Lung (tissue), 12 donors: Measurements from ENCODE around the gene PRKCA. TPM values are rescaled to one million over a fixed set of nuclear protein-coding genes. Genes with fewer than 3 reads are reported as not detected.
A peak's percentile ranks its signal among the peaks of the same experiment; 100 is the strongest.

Experiments
- ATAC-seq: fragments of 200-7000 bp; cut with Tn5 transposase; one replicate; pipeline ENCODE4 v1.9.1; 2020; ENCODE audit warnings: moderate number of reproducible peaks; ENCODE audit not compliant: insufficient read depth, low FRiP score
- DNase-seq, 3 donors: peaks; one replicate each; pipeline ENCODE4 v3.0.0-alpha.2; 2013 to 2017
- H3K27ac ChIP-seq, 2 donors: one replicate each; pipeline ENCODE4 v1.5.1; 2013; ENCODE audit warnings: mild to moderate bottlenecking in 2 of 2, moderate library complexity in 2 of 2, control low read depth in 1 of 2, inconsistent platforms in 1 of 2, low read depth in 1 of 2, low read length in 1 of 2
- H3K27me3 ChIP-seq, 3 donors: one replicate each; pipeline ENCODE4 v1.5.1; 2013; ENCODE audit warnings: low read length in 2 of 3; ENCODE audit not compliant: control insufficient read depth in 3 of 3, insufficient read depth in 3 of 3
- H3K36me3 ChIP-seq, 4 donors: one replicate each; pipeline ENCODE4 v1.5.1; 2013; ENCODE audit warnings: low read length in 4 of 4, mild to moderate bottlenecking in 1 of 4, moderate library complexity in 1 of 4; ENCODE audit not compliant: control insufficient read depth in 4 of 4, insufficient read depth in 4 of 4
- H3K4me1 ChIP-seq, 5 donors: one replicate each; pipeline ENCODE4 v1.5.1; 2013; ENCODE audit warnings: low read length in 5 of 5, mild to moderate bottlenecking in 2 of 5, moderate library complexity in 1 of 5; ENCODE audit not compliant: control insufficient read depth in 5 of 5, insufficient read depth in 5 of 5
- H3K4me3 ChIP-seq: one replicate; pipeline ENCODE4 v1.5.1; 2013; ENCODE audit warnings: mild to moderate bottlenecking, control low read depth, moderate library complexity
- H3K9ac ChIP-seq, 2 donors: one replicate each; pipeline ENCODE4 v1.5.1; 2013; ENCODE audit warnings: low read length in 2 of 2, control low read depth in 1 of 2; ENCODE audit not compliant: insufficient read depth in 1 of 2
- H3K9me3 ChIP-seq, 4 donors: one replicate each; pipeline ENCODE4 v1.5.1; 2013; ENCODE audit warnings: low read length in 3 of 4, mild to moderate bottlenecking in 1 of 4, moderate library complexity in 1 of 4; ENCODE audit not compliant: control insufficient read depth in 4 of 4, insufficient read depth in 3 of 4
- CTCF ChIP-seq: IDR thresholded peaks from 2 replicates; pipeline ENCODE4 v1.5.1; 2012; ENCODE audit warnings: mild to moderate bottlenecking; ENCODE audit errors: control extremely low read depth, extremely low read depth
- WGBS, 2 donors: extraction: QIAGEN DNeasy Blood & Tissue Kit; methylation state at CpG; one replicate each; pipeline ENCODE4 v1.1.7; 2013; 5-methylcytosine and 5-hydroxymethylcytosine counted together
- polyA plus RNA-seq, 2 donors: library from polyadenylated mRNA; stranded (reverse); fragments of 200-250 nt; gene quantifications; one replicate each; pipeline ENCODE4 v1.2.1, GENCODE V29; 2013
- total RNA-seq, 2 donors: library from RNA; depleted of rRNA in 1 of 2; stranded (reverse); fragments of >200 nt in 1 of 2; gene quantifications; one replicate each; pipeline ENCODE4 v1.2.1, GENCODE V29; 2014 to 2021
- donor health status: control.
- donor health status: control.
- donor health status: Bipolar disorder and iron deficiency.
- donor health status: healthy.
- donor health status: DM: yes; HTN: yes; CAD: no.

The PRKCA gene
- total and polyA plus RNA-seq, 4 donors = 3.4 to 34.8 (median 13.8) TPM

- DNase-seq (no peak), ATAC-seq (no peak)
- TF ChIP-seq CTCF = no peak
- no peak overlapping the region for H3K27ac ChIP-seq
- H3K4me1 ChIP-seq = peaks cover 8 to 50% (median 26%) of the 10 kb centered on the region in 5 donors
- H3K27me3 ChIP-seq = no peaks in the 10 kb centered on the region
- H3K9me3 ChIP-seq = no peaks in the 10 kb centered on the region
- no peak overlapping the region for H3K4me3 ChIP-seq
- WGBS, 2 donors = 95 to 96% methylated on average over 8 of the region's 8 CpGs
- no peak overlapping the region for H3K9ac ChIP-seq
- H3K36me3 ChIP-seq = no peaks in the 10 kb centered on the region
Measured at GRCh38 chr17:66577041-66577440, 274.6 kb downstream of the PRKCA start.

GRCh38 chr17:66578781-66579489 is 276.5 kb downstream of the PRKCA start:
- no peaks in the 10 kb centered on the region for H3K9me3 ChIP-seq
- H3K4me3 ChIP-seq = no peak overlapping the region
- no peak overlapping the region for H3K9ac ChIP-seq
- WGBS, 2 donors = 71 to 76% methylated on average over 22 of the region's 22 CpGs
- no peaks in the 10 kb centered on the region for H3K36me3 ChIP-seq
- DNase-seq (peak in 2 of 3 donors; percentile 23 to 27), ATAC-seq (no peak)
- peak overlapping the region in 1 of 2 donors; percentile 81 for H3K27ac ChIP-seq
- peaks cover 8 to 64% (median 30%) of the 10 kb centered on the region in 5 donors for H3K4me1 ChIP-seq
- no peaks in the 10 kb centered on the region for H3K27me3 ChIP-seq
- no peak for TF ChIP-seq CTCF

GRCh38 chr17:66579556-66579955 is 277.1 kb downstream of the PRKCA start:
- peak overlapping the region in 1 of 2 donors; percentile 81 for H3K27ac ChIP-seq
- no peaks in the 10 kb centered on the region for H3K27me3 ChIP-seq
- 69 to 83% methylated on average over 4 of the region's 4 CpGs for WGBS, 2 donors
- H3K4me1 ChIP-seq = peaks cover 8 to 67% (median 31%) of the 10 kb centered on the region in 5 donors
- H3K36me3 ChIP-seq = no peaks in the 10 kb centered on the region
- DNase-seq = peak in 1 of 3 donors; percentile 15
- H3K9me3 ChIP-seq = no peaks in the 10 kb centered on the region
- H3K4me3 ChIP-seq = no peak overlapping the region
- ATAC-seq = no peak
- TF ChIP-seq CTCF = no peak
- no peak overlapping the region for H3K9ac ChIP-seq
